HuH-7 (cell line): ENCODE measurements around the gene EDARADD.

Experiments
- DNase-seq: peaks from one replicate; pipeline ENCODE4 v3.0.0; 2011; ENCODE audit warnings: low spot score

The EDARADD gene

DNA sequence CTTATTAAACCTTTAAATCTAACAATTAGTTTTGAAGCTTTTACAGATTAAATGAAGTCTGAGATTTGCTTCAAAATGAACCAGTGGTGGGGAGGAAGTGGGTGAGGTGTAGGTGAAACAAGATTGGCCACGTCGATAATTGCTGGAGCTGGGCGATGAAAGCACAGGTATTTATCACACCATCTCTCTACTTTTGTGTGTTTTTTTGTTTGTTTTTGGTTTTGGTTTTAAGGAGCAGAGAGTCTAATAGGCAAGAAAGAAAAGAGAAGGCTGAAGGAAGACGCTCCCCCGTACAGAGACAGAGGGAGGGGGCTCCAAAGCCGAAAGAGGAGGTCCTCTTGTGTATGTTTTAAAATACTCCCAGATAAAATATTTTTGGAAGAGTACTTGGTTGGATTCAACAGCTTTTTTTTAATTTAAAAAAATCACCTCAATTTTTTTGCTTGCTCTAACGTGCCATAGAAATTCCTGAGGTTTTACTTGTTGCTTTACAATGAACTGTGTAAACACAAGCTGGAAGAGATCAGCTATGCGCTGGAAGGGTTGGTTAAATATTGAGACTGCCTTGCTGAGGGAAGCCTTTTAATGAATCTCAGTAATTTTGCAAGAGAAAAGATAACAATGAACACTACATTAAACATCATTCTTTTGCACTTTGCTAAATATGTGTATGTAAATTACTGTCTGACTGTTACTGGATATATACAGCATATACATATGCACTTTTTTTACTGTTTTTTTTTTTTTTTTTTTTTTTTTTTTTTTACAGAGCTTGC is 123.0 kb downstream of the EDARADD start:
- DNase-seq = peak; percentile 46

DNA sequence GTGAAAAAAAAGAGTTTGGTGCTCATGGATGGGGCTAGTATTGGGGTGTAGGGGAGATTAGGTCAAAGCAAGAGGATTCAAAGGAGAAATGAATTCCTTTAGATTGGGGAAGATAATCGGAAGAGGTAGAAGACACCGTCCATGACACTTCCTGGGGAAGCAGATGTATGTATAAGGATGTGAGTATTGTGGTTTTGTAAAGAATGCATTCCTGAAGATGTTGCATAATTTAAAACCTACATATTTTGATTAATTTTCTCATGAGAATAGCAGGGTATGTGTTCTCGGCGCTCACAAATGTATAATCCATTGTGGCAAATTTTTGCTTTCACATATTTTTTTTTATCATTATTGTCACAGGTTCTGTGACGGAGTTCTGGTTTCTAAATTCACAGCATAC is 124.2 kb downstream of the EDARADD start:
- DNase-seq = no peak

DNA sequence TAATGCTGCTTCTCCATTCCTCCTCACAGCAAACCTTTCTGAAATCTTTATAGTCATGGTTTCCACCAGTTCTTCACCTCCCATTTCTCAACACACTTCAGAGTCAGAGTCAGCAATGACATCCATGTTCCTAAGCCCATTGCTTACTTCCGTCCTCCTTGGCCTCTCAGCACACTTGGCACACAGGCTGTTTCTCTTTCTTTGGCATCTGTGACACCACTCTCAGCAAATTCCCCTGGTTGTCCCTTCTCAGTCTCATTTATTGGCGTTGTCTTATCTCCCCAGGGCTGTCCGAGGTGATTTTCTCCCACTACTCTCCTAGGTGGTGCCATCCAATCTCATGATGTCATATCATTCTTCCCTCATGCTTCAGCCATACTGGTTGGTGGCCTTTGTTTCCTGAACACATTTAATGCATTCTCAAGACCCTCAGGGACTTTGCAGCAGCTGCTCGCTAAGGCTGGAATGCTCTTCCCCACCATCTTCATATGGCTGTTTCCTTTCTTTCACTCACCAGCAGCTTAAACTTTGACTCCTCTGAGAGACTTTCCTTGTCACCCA is 126.4 kb downstream of the EDARADD start:
- no peak for DNase-seq

- peak; percentile 45 for DNase-seq
These were observed 129.0 kb downstream of the EDARADD start for GRCh38 chr1:236522937-236523703.

DNA sequence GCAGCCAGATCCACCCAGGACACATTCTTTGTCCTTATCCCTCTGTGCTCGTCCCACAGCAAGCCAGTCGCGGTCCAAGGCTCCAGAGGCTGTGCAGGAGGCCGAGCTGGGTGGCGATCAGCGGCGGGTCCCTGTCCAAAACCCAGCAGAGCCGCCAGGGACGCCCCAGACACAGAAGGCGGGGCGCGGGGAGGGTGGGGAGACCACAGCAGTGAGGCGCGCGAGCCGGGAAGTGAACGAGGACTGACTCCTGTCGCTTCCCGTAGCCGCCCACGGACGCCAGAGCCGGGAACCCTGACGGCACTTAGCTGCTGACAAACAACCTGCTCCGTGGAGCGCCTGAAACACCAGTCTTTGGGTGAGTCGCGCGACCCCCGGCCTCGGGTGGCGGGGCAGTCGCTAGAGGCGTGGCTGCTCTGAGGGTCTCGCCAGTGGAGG is 129.6 kb downstream of the EDARADD start, which contains the start of gene LGALS8:
LGALS8 (plus strand) TSS at position 279 of the 438 bp plus-strand sequence. CDS start 2,089 bp downstream, outside the sequence.
- peak; percentile 46 for DNase-seq

GRCh38 chr1:236524142-236524894 is 130.2 kb downstream of the EDARADD start:
- DNase-seq = peak; percentile 78

GRCh38 chr1:236524895-236525184 is 130.8 kb downstream of the EDARADD start:
- no peak for DNase-seq

DNA sequence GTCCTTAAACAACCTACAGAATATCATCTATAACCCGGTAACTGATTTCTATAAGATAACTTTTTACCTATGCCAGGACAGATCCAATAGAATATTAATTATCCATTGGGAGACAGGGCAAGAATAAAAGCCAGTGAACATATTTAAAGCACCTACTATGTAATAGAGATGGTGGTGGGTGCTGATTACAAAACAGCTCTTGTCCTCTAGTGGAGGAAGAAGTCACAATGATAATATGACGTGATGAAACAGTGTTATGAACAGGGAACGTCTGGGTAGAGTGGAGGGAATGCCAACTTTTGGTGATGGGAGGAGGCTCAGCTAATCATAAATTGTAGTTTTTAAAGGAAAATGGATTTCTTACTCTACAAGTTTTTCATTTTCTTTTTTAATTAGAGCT is 132.0 kb downstream of the EDARADD start:
- no peak for DNase-seq

GRCh38 chr1:236530286-236530685 is 136.2 kb downstream of the EDARADD start:
- DNase-seq = no peak

DNA sequence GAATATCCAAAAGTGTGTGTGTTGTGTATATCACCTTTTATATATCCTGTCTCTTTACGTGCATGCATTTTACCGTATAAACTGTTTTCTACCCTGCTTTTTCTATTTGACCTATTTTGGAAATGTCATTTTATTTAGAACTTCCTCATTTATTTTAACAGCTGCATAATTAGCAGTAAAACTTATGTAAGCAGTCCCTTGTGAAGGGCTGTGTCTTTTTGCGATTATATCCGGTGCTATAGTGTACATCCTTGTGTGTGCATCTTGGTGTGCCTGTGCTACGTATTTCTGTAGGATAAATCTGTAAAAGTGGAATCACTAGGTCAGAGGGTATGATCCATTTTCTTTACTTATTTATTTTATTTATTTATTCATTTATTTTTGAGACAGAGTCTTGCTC is 136.9 kb downstream of the EDARADD start:
- no peak for DNase-seq

GRCh38 chr1:236532850-236533249 is 138.8 kb downstream of the EDARADD start:
- no peak for DNase-seq

DNA sequence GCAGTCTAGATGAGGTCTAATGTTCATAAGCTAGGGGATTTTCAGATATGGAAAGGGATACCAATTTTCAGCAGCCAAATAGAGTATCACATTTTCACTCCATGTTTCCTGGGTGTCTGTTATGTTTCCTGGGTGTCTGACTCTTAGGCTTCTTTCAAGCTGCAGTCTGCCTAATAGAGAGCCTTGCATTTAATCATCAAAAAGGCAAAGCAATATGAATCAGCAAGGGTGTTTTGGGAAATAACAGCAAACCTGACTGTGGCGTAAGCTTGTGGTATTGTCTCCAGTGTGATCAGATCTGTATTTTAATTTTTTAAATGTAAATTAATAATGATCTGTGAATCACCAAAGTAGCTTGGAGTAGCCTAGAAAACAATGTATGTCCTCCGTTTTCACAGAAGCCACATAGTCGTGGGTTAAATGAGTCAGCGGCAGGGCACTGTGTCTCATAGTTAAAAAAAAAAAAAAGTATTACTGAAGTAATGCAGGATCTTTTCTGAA is 140.1 kb downstream of the EDARADD start:
- no peak for DNase-seq
